Activated CD4-positive, alpha-beta T cell treated with anti-CD3 and anti-CD28 coated beads for 24 hours (primary cell): ENCODE data around the gene NTM.
A peak's percentile ranks its signal among the peaks of the same experiment; 100 is the strongest.

ENCODE experiments used
- DNase-seq, 2 donors: peaks; one replicate each; pipeline ENCODE4 v3.0.0-alpha.2; 2020; ENCODE audit warnings: low read depth in 2 of 2

NTM gene

DNA sequence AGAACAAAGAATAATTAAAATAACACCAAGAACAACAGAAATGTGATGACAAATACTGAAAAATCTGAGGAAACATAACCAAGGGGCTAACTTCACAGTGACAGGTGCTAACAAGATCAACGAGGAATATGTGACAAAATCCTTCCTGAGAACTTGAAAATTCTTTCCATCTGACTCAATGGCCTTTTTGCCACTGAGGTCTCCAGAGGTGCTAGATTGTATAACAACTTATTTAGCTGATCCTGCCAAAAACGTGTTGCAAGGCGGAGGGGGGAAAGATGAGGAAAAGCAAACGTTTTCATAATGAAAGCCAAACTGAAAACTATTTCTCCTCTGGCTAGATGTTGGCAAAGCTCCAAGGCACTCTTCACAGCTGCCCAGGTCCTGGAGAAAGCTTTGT is 364.5 kb downstream of the NTM start:
- DNase-seq: no peak

DNA sequence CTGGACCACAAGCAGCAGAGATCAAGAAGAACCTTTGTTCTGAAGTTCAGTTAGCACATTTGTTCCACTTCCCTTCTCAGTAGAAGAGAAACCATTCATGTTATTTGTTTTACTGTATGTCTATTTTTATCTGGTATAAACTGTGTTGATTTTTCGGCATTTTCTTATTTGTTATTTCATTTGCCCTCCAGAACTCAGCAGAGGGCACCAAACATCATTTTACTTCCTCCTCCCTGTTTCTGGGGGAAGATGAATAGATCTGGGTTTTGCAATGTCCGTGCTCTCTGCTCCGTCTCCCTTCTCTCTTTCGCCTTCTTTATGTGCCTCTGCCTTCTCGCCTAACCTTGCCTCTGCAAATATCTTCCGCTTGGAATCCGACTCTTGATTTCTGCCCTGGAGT is 366.9 kb downstream of the NTM start:
- DNase-seq: no peak

DNA sequence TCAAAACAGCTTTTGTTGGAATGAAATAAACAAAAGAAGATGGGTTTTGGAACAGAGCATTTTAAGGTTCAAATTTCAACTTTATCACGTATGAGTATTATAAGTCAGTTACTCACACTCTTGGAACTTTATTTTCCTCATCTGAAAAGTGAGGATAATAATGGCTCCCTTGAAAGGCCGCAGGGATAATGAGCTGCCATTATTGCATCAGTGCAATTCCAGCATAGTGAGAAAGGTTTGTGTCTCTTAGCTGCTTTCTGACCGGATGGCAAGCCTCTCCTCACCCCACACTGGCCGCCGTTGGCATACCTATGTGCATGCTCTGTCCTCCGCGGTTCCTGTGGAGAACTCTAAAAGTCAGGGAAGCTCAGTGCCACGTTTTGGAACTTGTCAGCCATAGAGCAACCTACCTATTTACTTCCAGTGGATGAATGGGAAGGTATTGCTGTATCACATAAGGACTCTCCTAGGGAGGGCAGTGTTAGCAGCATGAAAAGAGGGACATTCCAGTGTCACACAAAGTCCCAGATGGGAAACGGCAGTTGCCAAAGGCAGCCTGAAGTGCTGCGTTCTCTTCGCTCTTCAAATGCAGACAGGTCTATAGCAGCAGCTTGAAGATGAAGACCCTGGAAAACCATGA is 368.9 kb downstream of the NTM start:
- no peak for DNase-seq

DNA sequence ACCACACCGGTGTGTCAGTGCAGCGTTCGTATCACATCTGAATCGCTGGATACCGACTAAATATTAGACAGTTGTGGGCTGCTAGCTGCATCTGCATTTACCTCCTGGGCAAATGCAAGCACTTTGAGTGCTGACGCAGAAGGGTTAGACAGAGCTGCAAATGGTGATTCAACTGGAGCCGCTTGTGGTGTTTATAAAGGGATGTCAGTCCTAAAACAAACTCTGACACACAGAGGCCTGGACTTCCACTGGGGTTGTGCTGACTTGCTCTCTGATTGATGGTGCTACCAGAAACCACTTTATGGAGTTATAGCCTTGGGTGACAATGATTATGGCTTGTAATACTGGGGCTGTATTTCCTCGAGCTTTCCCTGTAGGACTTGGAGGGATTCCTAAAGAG is 374.4 kb downstream of the NTM start:
- no peak for DNase-seq

DNA sequence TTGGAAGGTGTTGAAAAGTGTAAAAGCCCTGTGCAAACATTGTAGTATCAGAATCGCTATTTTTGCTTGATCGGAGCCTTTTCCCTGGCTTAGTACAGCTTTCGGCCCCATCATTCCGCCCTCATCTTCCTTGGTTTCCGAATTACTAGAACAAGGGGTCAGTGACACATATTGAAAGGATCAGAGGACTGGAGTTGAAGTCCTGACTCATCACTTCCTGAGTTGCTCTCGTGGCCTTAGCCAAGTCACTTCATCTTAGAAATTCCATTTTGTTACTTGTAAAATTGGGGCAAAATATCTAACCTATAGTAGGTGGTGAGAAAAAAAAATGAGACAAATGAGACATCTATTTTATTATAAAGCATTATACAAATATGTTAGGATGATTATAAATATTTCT is 375.0 kb downstream of the NTM start:
- DNase-seq: no peak

DNA sequence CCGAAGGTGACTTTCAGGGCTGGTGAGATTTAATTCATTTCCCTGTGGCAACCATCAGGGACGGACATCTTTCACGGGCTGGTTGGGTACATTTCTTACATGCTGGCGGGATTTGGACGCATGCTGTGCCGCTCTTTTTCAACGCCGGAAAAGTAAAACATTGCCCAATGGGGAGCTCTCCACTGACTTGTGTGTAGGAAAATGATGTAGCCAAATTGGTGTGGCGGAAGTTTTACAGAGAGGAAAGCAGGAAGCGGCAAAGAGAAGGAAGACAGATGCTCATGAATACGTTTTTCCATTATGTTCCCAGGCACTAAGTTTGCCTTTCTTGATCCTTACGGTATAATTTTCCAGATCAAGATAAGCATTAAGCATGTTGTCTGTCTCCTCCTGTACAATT is 375.8 kb downstream of the NTM start:
- no peak for DNase-seq

DNA sequence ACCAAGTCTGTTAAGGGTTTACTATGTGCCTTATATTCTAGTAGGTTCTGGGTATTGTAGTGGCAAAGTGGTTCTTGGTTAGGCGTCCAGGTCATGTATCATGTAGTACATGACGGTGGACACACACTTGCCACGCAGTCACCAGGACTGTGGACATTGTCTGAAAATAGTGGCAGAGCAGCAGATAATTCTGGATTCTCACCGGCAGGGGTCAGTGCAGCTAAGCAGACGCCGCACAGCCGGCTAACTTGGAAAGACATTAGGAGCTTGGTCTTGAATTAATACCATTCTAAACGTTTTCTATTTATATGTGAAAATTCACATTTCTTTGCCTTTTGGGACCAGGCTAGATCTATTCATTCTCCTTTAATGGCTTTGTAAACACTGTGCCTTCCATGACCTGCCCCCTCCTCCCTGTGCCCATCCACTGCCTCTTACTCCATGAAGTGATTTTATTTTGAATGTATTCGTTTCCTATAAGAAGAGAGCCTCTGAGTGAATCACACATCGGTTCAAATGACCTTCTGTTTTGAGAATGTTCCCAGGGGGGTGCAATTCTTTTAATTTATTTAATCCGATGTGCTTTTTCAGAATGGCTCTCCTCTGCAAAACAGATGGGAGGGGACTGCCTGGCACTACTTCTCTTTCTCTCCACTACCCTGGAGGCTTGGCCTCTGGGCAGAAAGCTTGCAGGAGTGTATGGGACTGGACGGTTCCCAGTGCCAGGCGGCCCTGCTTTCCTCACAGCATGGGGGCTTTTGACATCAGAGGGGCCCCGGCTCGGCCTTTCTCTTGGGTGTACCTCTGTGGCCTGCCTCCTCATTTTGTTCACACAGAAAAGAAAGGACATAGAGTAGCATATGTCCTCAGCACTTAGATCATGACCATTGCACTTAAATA is 378.0 kb downstream of the NTM start:
- DNase-seq: peak in 1 of 2 donors; percentile 15

DNA sequence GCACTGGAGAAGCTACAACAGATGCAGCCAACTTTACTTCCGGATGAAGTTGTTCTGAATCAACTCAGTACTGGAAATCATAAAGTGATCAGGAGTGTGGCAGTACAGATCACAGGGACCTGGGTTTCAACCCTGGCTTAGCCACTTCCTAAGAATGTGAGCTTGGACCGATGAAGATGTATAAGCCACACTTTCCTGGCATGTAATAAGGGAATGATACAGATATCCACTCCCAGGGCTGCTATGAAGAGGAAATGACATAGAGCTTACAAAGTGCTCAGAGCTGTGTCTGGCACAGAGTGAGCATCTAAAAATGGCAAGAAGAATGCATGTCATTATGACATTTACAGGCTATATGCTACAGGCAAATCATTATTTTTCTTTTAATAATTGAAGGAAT is 378.7 kb downstream of the NTM start:
- DNase-seq: no peak

DNA sequence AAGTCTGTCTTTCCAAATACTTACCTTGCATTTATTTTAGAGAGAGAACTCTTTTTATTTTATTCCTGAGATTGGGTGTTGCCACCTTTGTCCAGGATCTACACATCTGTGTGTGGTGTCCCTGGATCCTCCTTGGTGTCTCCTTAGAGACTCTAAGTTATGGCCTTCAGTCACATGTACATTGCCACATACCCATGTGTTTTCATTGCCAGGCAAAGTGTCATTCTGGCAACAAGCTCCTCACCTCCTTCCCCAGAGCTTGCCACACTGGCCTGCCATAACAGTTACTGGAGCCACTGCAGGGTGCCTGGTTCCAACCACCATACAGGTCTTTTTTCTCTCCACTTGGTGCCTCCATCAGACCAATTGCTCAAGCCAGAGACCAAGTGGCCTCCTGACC is 379.7 kb downstream of the NTM start:
- DNase-seq: no peak

DNA sequence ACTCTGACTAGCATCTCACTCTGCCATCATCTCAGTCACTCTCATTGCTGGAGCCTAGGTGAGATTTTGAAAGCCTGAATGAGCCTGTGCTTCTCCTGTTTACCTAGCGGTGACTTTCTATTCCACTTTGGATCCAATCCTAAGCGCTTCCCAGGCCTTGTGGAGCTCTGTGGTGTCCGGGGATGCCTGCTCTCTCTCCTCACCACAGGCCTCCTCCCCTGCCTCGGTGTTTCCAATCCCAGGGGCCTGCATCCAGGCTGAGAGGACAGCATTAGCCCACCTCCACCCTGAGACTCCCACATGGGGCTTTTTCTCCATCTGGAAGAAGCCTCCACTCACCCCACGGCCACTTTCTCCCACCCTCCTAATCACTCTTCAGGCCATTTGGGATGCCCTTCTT is 380.3 kb downstream of the NTM start:
- no peak for DNase-seq

DNA sequence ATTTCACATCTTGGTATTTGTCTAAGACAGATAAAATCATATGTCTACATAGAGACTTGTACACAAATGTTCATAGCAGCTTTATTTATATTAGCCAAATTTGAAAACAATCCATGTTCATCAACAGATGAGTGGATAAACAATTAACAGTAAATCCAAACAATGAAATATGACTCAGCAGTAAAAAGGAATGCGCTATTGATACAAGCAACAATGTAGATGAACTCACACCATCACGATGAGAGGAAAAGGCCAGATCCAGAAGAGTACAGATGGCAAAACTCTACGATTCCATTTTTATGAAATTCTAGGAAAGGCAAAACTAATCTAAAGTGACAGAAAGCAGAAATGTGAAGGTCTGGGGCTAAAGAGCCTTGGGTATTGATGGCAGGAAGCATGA is 384.3 kb downstream of the NTM start:
- DNase-seq: no peak

DNA sequence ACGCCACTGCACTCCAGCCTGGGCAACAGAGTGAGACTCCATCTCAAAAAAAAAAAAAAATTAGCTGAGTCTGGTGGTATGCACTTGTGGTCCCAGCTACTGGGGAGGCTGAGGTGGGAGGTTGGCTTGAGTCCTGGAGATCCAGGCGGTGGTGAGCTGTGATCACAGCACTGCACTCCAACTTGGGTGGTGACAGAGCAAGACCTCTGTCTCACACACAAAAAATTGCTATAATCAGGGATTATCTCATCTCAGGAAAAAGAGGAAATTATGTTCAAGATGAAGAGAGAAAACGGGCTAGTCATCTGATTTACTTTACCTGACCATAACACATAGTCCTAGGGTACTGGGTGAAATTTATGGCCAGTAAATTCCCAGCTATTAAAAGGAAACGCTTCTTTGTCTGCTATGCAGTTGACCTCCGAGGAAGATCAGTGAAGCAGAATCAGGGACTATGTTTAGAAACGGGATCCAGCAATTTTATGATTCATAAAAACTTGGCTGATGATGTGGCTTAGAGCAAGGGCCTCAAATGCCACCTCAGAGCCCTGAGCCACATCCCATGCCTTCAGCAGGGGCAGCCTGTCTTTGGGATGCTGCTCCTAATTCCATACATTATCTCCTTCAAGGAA is 386.2 kb downstream of the NTM start:
- DNase-seq: no peak

DNA sequence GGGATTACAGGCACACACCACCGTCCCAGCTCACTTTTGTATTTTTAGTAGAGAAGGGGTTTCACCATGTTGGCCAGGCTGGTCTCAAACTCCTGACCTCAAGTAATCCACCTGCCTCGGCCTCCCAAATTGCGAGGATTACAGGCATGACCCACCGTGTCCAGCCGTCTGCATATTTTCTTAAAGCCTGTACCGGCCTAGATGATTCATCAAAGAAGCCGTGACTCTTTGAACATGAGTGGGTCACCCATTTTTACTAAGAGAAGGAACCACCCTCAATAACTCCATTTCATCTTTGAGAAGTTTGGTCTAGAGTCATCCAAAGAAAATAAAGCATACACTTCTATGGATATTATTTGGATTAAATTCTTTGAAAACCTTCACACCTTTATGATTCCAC is 388.3 kb downstream of the NTM start:
- DNase-seq: no peak

DNA sequence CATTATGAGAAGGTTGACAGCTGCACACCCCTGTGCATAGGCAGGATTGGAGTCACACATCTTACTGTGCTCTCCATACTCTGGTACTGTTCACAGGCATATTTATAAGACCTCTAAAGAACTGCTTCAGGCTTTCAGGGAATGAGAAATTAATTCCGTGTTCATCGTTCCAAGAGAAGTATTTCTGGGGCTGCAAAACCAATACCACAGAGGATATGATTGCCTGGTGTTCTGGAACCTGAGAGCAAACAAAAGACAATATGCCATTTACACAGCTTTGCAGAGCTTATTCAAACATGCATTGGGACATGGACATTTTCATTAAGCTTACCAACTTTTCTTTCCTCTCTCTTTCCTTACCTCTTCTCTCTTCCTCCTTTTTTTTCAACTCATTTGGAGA is 388.7 kb downstream of the NTM start:
- DNase-seq: no peak

DNA sequence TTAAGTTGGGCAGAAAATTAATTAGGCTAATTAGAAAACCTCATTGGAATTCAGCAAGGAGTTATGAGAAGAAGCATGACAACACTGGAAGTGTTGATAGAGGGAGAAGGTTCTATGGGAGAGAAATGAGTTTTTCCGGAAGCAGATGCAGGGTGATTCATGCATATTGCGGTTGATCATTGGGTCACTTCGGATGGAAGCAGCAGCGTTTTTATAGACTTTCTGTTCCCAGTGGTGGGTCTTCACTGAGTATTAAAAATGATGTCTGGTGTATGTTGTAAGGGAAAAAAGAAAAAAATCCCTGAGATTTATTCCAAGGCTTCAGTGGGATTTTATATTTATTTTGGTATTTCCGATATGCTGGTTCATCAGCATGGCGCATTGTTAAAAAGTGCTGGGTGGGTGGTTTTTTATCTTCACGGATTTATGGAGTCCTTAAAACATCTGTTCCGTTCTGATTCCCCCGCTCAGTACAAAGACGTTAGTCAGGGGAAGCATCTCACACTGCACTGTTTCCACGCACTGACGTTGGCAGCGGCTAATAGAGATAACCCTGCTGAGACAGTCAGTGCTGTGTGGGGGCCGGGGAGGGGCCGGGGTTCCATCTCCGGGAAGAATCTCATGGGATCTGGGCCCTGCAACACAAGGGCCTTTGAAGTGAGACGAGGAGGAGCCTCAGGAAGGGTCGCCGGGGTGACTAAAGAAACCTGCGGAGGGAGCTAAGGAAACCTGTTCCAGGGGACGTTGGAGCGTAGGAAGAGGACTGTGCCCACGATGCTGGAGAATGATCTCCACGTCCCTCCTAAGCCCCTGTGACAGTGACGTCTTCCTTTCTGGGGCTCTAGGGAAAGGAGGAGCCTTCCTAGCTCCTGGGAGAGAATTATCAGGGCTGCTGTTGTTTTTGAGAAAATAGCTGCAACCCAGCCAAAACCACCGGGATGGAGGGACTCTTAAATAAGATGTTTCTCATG is 390.0 kb downstream of the NTM start:
- DNase-seq: no peak

DNA sequence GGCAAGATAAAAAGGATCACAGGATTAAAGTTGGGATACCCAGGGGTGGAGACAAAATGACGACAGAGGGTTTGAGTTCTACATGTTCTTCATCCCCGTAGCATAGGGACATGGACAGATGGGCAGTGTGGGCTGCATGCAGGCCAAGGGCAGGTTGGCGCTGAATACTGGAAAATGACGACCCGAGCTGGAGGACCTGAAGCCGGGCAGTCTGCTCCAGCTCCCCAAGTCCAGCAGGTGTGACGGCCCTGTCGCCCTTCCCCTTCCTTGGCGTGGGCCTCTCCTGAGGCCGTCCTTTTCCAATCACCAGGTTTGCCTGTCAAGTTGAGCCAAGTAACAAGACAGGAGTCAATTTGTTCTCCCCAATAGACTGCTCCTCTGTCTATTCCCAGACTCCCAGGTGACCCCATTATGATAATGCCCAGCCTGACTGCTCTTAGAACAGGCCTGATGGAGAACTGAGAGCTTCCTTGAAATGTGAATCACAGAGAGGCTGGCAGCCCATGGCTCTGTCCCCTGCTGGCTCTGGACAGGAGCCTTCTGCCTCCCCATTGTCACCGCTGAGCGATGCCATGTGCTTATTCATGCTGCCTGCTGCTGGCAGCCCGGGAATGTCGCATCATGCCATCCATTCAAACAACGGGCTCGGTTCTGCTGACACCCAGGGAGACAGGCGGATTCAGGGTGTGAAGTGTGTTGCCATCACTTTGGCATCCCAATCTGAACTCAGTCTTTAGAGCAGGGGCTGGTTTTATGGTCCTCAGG is 392.1 kb downstream of the NTM start:
- no peak for DNase-seq

DNA sequence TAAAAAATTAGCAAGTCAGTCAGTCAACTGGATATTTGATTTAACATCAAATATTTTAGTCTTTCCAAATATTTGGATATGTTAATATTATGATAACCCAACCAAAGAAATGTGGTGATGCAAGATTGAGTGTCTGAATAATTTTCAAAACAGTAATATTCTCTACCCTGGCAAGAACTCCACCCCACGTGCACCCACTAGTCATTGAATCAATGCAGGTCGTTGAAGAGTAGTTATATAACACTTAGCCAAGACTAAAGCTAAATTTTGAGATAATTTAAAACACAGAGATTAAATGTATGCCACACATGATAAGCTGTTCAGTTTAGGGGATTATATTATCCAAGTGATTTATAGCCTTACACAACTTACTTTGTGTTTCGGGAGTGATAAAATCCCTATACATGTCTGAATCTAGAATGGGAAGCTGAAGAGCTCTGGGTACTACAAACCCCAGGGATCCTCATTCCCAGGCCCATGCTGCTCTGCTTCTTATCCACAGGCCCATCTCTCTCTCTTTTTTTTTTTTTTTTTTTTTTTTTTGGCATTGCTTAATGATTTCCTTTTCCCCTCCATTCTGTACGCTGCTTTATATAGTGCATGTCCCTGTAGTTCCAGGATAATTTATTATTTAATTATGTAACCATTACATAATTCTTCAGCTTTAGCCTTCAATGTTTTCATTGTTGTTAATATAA is 392.9 kb downstream of the NTM start:
- DNase-seq: no peak

DNA sequence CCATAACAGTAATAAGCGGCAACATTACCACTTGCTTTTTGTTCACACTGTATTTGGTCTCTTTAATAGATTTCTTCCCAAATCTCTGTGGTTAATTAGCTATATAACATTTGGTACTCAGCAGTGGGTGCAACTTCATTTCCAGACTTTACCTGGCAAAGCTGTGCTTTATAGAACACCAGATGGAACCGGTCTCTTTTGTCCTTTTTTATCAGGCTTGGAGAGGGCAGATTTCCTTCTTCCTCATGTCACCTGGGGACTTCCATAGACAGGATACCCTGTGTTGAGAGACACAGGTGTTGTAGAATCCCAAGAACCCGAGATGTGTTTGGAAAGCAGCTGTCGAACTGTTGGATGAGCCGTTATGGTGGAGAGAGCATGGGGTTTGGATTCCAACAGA is 393.7 kb downstream of the NTM start:
- no peak for DNase-seq

DNA sequence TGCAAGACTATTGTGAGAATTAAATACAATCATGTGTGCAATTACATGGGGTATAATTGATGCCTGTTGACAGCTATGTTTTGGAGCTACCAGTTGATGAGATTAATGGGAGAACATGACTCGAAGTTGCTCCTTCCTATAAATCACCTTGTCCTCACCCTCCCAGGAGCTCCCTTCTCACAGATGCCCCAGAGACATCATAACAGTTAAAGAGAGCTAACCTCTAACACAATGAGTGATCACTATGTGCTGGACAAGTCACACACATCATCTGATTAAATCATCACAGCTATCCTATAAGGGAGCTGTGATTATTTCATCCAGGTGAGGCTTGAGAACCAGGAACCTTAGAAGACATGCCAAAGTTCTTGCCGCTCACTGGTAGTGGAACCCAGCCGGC is 394.2 kb downstream of the NTM start:
- DNase-seq: no peak

DNA sequence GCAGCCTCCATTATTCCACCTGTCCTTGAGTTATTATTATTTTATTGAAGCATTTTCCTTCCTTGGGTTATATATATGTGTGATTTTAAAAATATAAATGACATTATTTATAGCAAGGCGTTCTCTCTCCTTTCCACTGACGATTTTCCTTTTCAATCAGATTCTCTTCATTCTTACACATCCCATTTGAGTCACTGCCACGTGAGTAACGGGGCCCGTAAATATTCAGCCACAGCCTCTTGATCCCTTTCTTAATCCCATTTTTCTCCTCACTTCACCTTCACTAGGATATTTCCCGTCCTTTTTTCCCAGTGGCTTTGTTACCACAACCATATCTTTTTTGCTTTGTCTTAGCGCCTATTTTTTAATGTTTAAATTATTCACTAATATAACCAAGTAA is 396.2 kb downstream of the NTM start:
- no peak for DNase-seq

DNA sequence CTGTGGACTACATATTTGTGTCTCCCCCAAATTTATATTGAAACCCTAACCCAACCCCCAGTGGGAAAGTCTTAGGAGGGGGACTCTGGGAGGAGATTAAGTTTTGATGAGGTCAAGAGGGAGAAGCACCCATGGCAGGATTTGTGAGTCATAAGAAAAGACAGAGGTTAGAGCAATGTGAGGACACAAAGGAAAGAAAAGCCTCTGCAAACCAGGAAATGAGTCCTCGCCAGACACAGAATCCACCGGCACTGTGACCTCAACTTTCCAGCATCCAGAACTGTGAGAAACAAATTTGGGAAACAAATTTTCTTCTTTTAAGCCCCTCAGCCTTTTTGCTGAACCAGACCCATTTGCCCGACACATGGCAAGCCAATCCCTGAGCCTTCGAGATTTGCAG is 397.0 kb downstream of the NTM start:
- no peak for DNase-seq
